Neural progenitor cell (in vitro differentiated cells): ENCODE data around the gene NT5DC1.

Source experiments
- EZH2 ChIP-seq: fragments of 200-600 bp; sonication (generic); IDR thresholded peaks from 2 replicates; pipeline ENCODE4 v1.6.1; 2017; ENCODE audit warnings: antibody characterized with exemption, mild to moderate bottlenecking, moderate library complexity
- EZH2phosphoT487 ChIP-seq: fragments of 200-600 bp; sonication (generic); IDR thresholded peaks from 2 replicates; pipeline ENCODE4 v1.6.1; 2017; ENCODE audit warnings: antibody characterized with exemption
- TF ChIP-seq, protein P1 (sequence below): fragments of 200-600 bp; sonication (generic); IDR thresholded peaks from 2 replicates; pipeline ENCODE4 v1.5.1; 2017; ENCODE audit warnings: antibody characterized with exemption, mild to moderate bottlenecking

DNA sequence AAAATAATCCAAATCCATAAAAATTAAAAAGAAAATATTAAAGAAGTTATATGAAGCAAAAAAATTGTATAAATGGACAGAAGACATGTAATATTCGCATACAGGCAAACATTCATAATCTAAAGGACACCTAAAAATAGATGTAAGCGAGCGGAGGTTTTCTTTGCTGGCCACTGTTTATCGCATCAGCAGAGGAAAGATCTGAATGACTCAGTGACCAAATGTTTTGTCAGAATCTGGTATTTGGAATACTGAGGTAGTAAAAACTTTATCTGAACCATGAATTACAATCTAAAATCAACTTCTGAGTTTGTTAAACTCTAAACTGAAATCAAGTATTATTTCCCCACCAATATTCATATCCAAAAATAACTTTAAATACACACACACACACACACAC is 145.4 kb downstream of the NT5DC1 start:
- TF ChIP-seq, protein P1, sequence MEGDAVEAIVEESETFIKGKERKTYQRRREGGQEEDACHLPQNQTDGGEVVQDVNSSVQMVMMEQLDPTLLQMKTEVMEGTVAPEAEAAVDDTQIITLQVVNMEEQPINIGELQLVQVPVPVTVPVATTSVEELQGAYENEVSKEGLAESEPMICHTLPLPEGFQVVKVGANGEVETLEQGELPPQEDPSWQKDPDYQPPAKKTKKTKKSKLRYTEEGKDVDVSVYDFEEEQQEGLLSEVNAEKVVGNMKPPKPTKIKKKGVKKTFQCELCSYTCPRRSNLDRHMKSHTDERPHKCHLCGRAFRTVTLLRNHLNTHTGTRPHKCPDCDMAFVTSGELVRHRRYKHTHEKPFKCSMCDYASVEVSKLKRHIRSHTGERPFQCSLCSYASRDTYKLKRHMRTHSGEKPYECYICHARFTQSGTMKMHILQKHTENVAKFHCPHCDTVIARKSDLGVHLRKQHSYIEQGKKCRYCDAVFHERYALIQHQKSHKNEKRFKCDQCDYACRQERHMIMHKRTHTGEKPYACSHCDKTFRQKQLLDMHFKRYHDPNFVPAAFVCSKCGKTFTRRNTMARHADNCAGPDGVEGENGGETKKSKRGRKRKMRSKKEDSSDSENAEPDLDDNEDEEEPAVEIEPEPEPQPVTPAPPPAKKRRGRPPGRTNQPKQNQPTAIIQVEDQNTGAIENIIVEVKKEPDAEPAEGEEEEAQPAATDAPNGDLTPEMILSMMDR: no peak
- TF ChIP-seq EZH2 (no peak), EZH2phosphoT487 (no peak)
